HPDE6-E6E7 (cell line): ENCODE results near the gene CRY1.
"Not testable (repeated sequence)": the region's sequence is repeated elsewhere in the genome, so short reads cannot be mapped to it uniquely, and the experiment has no call there.

Source experiments
- DNase-seq: peaks from one replicate; pipeline ENCODE4 v3.0.0; 2011; ENCODE audit warnings: missing footprints; ENCODE audit errors: extremely low spot score

CRY1 gene

DNA sequence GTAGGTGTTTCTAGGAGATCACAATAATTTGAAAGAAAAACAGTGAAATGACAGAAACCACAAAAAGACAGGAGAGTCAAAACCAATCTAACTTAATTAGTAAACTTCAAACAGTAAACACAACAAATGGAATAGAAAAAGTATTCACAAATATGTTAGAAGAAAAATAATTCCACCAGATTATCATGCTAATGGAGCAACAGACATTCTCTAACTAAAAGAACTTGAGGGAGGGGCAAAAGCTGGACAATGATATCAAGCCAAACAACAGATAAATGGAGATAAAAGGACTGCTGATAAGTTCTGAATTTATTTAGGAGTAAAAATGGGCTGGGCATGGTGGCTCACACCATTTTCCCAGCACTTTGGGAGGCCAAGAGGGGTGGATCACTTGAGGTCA lies 28.7 kb downstream of the CRY1 start:
- no peak for DNase-seq

DNA sequence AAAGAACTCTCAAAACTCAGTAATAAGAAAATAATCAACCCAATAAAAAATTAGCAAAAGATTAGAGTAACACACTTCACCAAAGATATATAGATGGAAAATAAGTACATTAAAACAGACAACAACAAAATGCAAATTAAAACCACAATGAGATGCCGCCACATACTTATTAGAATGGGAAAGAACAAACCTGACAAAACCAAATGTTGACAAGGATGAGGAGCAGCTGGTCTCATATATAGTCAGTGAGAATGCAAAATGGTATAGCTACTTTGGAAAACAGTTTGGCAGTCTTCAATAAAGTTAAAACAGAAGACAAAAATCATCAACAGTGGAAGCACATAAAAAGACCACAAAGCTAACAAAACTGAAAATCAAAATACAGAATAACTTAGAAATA lies 29.1 kb downstream of the CRY1 start:
- DNase-seq, result no peak

DNA sequence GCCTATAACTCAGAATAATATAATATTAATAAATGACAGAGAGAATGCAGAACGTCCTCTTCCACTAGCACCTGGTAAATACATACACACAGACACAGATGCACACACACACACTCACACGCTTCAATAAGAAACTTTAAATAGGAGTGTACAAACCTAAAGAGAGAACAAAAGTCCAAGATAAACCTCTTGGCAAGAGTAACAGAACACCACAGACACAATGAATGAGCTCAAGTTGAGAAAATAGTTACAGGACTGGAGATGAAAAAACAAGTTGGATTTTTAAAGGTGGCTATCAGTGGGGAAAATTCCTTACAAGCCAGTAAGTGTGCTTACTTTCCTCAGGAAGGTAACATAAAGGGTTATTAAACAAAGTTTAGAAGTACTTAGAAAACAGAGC lies 35.2 kb downstream of the CRY1 start:
- DNase-seq, result no peak

DNA sequence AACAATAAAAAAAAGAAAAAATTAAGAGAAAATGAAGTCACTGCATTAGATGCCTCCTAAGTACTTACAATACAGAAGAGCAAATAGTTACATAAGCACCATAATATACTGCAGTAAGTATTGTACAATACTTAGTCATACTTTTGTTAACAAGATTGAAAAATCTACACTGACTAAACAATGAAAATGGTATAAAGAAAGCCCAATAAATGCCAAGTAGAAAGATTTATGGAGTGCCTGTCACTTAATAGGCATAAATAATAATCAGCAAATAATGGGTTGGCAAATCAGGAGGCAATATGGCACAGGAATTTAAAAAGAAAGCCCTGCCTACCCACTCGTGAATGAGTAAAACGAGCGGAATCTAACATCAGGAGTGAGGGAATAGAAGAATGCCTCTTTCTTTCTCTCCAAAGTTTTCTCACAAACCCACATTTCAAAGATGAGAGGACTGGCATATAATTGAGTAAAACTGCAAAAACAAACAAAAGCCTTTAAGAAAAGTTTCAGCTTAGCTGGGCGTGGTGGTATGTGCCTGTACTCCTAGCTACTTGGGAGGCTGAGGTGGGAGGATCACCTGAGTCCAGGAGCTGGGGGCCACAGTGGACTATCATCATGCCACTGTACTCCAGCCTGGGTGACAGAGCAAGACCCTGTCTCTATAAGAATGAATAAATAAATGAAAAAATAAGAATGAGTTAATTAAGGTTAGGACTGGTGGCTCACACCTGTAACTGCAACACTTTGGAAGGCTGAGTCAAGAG lies 36.1 kb downstream of the CRY1 start:
- no peak for DNase-seq

DNA sequence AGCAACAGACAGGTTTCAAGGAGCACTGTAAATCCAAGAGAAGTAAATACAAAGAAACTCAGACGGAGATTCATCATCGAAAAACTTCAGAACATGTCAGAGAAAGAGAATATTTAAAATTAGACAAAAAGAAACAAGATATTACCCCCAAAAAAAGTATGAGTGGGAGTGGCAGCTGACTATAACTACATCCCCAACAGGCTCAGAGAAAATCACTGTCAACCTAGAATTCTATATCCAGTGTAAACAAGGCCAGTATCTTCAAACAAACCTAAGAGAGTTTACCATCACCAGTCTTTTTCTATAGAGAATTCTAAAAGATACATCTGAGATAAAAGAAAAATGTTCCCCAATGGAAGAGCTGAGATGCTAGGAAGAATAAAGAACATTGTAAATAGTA lies 39.6 kb downstream of the CRY1 start:
- DNase-seq, result no peak

DNA sequence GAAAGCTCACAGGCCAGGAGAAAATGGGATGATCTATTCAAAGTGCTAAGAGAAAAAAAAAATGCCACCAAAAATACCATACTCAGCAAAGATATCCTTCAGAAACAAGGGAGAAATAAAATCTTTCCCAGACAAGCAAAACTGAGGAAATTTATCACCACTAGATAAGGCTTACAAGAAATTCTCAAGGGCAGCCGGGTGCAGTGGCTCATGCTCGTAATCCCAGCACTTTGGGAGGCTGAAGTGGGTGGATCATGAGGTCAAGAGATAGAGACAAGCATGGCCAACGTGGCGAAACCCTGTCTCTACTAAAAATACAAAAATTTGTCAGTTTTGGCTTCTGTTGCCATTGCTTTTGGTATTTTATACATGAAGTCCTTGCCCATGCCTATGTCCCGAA lies 48.2 kb downstream of the CRY1 start:
- DNase-seq, result no peak

DNA sequence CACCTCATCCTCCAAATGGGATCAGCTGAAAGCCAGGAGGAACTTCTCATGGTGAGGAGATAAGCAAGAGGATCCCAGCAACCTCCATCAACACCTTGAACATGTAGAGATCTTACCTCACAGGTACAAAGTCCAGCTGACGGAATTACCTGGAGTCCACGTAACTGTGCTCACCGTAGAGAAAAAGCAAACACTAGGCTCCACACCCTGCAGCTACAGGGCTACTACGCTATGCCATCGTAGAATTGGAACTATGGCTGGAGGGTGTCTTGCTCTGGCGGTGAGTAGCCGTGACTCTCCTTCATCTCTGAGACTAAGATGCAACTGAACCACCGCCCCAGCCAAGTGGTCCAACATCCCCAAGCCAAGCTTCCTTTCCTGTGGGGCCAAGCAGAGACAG lies 50.5 kb downstream of the CRY1 start:
- no peak for DNase-seq

DNA sequence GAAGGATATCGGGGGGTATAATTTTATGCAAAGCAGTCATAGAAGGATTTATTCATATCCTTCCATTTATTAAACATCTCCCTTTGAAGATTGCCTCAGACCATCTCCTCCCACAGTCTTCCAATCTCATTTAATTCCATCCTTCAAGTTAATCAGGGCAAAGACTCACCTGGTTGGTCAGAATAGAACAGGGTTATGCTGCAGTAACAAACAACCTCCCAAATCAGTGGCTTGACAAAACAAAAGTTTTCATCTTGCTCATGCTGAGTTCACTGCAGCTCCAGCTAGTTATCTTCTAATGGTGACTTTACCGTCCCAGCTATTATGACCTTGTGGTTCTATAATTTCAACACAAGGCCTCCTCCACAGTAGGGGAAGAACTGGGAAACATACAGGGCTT lies 57.6 kb downstream of the CRY1 start:
- DNase-seq, result no peak

DNA sequence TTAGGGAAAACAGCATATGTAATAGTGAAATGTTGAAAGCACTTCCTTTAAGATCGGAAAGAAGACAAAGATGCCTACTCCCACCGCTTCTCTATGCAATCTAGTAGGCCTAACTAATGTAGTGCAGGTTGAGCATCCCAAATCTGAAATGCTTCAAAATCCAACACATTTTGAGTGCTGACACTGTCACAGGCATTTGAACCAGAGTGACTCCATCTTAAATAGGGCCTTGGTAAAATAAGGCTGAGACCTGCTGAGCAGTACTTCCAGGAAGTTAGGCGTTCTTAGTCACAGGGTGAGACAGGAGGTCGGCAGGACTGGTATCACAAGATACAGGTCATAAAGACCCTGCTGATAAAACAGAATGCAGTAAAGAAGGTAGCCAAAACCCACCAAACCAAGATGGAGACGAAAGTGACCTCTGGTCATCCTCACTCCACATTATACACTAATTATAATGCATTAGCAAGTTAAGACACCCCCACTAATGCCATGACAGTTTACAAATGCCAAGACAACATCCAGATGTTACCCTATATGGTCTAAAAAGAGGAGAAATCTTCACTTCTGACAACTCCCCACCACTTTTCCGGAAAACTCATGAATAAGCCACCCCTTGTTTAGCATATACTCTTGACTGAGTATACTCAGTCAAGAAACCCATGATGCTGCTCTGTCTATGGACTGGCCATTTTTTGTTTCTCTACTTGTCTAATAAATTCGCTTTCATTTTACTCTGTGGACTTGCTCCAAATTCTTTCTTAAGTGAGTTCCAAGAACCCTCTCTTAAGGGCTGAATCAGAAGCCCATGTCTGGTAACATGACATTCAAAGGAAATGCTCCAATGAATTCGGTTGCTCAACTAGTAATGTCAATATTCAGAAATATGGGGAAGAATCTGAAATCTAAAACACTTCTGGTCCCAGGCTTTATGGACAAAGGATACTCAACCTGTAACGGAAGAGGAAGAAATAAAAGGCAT lies 59.3 kb downstream of the CRY1 start:
- DNase-seq, result no peak

DNA sequence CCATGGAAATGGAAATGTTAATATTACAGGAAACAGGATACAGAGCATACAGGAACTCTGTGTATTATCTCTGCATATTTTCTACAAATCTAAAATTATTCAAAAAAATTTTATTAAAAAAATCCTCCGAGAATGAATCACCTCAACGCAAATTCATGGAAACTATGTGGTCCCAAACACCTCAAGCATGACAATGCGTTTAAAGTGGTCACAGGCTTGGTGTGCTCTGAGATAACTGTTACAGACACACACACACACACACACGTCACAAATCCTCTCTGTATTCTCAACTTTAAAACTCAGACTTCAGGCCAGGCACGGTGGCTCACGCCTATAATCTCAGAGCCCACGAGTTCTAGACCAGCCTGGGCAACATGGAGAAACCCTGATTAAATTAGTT lies 61.1 kb downstream of the CRY1 start:
- DNase-seq, result no peak

DNA sequence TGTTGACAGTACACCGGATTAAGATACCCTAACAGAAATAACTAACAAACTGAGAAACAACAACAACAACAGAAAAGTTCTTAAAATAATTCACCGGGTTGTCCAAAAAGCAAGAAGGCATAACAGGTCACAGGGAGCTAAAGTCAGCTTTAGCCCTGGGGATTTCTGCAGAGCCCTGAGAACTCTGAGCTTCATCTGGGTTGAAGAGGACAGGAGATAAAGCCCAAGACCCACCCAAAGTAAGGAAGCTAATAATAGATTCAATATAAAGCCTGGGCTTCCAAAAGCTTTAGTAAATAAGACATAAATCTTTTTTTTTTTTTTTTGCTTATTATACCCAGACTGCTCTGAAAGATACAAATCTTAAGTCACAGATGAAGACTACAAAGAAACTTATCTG lies 62.3 kb downstream of the CRY1 start:
- DNase-seq, result no peak

DNA sequence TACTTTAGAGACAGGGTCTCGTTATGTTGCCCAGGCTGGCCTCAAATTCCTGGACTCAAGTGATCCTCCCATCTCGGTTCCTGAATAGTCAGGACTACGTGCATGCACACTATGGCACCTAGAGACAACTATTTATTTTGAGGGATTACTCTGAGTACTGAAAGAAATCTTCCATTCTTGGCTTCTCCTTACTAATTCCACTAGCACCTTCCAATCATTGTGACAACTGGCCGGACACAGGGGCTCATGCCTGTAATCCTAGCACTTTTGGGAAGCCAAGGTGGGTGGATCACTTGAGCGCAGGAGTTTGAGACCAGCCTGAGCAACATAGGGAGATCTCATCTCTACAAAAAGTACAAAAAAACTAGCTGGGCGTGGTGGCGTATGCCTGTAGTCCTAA lies 64.3 kb downstream of the CRY1 start:
- no peak for DNase-seq

DNA sequence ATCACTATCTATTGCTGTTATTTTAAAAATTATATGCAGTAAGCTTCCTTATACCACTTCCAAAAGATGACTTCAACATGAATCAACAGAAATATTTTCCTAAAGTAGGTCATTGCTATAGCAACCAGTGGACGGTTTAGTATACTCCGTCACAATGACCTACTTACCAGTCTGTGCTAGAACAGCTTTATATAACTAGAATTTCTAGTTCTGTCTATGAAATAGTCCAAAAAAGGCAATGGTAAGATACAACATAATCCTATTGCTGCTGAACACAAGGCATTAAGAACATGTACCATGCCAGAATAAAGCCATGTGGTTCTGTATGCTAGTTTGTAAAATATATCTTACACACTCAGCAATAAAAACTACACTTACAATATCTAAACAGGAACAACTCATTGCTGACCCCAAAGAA lies 65.7 kb downstream of the CRY1 start:
- DNase-seq, result peak; percentile 70

DNA sequence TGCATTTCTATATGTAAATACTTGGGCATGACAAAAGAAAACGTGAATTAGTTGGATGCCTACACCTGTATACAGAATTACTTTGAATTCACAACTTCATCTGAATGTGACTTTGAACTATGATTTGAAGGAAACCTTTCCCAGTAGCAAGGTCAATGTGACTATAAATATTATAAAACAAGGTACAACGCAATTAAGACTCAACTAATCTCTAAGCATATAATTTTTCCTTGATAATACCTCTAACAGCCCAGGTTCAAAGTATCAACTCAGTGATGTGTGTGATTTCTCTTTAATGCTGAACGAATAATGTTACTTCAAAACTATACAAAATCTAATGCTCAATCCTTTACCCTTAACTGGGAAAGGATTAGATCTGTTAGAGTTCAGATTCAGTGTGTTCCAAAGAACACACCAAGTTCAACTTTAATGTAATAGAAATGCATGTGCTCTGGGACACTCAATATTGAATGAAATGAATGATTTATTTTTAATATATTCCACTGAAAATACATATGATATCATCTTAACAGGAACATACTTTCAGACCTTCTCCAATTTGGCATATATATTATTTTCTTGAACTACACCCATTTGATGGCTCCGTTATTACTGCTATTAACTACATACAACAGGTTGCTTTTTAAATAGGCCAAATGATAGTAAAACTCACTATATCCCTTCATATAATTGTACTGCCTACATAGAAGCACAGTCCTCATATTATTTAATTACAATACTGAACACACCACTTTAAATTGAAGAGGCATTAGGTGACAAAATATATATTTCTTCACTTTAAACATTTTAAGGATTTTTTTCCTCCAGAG lies 66.3 kb downstream of the CRY1 start:
- no peak for DNase-seq

DNA sequence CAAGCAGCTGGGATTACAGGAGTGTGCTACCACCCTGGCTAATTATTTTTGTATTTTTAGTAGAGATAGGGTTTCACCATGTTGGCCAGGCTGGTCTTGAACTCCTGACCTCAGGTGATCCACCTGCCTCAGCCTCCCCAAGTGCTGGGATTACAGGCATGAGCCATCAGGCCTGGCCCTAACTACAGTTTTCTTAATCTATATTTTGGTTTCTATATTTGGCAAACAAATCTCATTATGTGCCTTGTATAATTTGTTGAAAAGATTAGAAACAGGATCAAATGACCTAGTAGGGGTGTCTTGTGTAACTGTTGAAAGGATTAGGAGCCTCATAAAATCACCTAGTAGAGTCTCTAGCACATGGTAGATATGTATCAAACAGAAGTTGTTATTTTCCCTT lies 67.0 kb downstream of the CRY1 start:
- not testable (repeated sequence) for DNase-seq

DNA sequence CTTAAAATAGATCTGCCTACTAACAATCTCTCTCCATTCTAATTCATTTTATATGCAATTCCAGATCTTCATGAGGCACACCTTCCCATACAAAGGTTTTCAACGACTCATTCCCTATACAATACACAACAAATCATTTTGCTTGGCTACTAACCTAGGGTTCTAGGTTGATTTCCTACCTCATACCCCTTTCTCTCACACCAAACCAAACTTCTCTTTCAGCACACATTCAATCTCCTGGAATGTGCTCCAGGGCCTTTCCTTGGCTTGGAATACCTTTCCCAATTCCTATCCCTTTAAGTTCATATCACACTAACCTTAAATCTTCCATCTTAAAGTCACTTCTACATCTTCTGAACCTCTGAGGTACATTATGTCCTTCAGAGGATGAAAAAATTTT lies 67.7 kb downstream of the CRY1 start:
- no peak for DNase-seq

DNA sequence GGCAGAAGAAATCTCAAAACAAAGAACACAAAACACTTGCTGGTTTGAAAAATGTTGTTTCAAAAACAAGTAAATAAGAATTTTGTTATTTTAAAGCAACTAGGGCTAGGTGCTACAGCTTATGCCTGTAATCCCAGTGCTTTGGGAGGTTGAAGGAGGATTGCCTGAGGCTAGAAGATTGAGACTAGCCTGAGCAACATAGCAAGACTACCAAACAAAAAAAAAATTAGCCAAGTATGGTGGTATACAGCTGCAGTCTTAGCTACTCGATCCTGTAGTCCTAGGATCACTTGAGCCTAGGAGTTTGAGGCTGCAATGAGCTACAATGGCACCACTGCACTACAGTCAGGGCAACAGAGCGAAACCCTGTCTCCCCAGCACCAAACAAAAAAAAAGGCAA lies 73.8 kb downstream of the CRY1 start:
- DNase-seq, result no peak

DNA sequence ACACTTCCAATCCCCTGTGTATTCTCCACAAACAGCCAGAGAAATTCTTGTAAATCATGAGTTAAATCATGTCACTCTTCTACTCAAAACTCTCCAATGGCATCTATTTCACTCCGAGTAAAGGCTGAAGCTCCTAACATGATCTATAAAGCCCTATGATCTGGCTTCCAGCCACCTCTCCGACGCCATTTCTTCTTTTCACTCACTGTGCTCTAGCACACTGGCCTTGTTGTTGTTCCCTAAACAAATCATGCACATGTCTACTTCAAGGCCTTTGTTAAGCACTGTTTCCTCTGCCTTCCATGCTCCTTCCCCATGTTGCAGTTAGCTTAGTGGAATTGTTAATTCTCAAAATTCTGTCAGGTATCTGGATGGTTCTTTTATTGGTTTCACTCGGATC lies 76.3 kb downstream of the CRY1 start:
- no peak for DNase-seq

DNA sequence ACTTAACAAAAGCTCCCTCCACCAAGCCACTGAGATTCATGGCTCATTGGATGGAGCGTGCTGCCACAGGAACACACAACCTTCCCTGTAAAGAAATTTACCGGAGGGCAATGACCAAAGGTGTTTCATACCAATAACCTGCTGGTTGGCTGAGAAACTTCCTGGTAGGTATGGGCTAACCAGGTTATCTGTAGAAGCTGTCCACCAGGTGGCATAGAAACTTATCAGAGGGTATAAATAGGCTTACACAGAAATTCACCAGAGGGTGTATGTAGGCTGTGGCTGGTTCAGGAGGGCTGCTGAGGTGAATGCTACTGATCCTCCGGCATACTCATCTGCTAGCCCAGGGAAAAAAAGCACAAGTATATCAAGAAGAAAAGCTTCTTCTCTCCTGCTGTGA lies 79.3 kb downstream of the CRY1 start:
- DNase-seq, result peak; percentile 88

DNA sequence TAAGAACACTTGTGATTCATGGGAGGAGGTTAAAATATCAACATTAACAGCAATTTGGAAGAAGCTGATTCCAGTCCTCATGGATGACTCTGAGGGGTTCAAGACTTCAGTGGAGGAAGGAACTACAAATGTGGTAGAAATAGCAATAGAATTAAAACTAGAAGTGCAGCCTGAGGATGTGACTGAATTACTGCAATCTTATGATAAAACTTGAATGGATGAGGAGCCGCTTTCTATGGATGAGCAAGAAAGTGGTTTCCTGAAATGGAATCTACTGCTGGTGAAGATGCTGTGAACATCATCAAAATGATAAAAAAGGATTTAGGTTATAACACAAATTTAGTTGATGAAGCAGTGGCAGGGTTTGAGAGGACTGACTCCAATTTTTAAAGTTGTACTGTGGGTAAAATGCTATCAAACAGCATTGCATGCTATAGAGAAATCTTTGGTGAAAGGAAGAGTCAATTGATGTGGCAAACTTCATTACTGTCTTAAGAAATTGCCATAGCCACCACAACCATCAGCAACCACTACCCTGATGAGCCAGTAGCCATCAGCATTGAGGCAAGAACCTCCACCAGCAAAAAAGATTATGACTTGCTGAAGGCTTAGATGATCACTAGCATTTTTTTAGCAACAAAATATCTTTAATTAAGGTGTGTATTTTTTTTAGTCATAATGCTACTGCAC lies 80.5 kb downstream of the CRY1 start:
- DNase-seq, result no peak

DNA sequence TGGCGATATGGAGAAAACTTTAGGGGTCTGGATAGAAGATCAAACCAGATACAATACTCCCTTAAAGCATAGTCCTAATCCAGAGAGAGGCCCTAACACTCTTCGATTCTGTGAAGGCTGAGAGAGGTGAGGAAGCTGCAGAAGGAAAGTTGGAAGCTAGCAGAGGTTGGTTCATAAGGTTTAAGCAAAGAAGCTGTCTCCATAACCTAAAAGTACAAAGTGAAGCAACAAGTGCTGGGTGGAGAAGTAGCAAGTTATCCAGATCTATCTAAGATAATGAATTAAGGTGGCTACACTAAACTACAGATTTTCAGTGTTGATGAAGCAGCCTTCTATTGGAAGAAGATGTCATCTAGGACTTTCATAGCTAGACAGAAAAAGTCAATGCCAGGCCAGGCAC lies 81.8 kb downstream of the CRY1 start:
- DNase-seq, result no peak

DNA sequence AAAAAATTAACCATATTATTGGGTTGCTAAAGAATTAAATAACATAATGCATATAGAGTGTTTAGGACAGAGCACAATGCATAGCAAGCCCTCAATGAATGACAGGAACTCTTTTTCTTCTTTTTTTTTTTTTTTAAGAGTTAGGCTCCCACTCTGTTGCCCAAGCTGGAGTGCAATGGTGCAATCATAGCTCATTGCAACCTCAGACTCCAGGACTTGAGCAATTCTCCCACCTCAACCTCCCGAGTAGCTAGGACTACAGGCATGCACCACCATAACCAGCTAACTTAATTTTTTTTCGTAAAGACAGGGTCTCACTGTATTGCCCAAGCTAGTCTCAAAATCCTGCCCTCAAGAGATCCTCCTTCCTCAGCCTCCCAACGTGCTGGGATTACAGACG lies 85.9 kb downstream of the CRY1 start:
- DNase-seq, result no peak
